Stimulated activated CD8-positive, alpha-beta memory T cell treated with anti-CD3 and anti-CD28 coated beads, Interleukin-4, amount 100 ng/mL, for 24 hours (primary cell): ENCODE data around the gene SYNE1.
"Not testable (repeated sequence)": the region's sequence is repeated elsewhere in the genome, so short reads cannot be mapped to it uniquely, and the experiment has no call there.

Experiments
- DNase-seq: peaks from one replicate; pipeline ENCODE4 v3.0.0-alpha.2; 2020; ENCODE audit warnings: low read depth

The SYNE1 gene

DNA sequence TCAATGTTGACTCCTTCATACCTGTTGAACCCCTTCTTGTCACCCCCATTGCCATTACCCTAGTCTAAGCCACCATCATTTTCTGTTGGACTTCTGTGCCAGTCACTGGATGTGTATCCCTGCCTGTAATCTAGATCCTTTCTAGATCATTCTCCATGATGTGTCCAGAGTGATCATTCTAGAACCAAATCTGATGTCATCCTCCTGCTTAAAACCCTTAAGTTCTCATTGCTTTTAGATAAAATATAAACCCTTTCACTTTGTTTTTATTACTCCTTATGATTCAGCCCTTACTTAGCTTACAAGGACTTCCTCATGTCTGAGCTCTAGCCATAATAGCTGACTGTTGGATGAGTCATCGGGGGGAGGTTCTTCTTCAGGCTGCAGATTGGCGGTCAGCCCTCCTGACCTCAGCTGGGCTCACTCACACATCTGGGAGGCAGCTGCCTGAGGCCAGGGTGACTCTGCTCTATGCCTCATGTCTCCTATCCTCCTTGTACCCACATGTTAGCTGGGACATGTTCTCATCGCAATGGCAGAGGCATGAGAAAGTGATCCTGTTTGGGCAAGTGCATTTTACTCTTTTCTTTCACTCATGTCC, 542.1 kb downstream of the SYNE1 start:
- DNase-seq = no peak

DNA sequence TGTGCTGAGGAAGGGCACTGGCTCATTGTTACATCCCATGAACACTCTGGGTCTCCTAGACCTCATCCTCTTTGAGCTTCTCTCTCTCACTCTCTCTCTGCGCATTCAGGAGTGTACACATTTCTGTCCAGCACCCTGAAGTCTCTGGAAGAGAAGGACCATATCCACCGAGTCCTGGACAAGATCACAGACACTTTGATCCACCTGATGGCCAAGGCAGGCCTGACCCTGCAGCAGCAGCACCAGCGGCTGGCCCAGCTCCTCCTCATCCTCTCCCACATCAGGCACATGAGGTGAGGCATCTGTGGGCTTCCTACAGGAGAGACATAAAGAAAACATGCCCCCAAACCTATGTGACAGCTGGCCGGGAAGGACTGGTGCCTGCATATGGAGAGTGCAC, 542.9 kb downstream of the SYNE1 start:
- no peak for DNase-seq

DNA sequence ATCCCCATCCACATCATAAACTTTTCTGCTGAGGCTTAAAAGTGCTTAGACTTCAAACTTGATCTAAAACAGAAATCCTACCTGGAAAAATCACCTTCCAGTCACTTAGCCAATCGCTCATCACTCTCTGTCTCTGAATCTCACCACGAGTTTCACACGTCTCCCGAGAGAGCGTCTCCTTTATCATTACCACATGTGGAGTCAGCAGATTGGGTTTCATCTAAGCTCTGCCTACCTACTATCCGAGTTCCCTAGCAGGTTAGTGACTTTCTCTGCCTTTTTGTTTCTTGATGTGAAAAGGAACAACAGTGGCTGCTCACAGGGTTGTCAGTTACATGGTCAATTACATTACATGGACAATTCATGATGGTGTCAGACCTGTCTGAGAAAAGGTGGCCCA, 543.5 kb downstream of the SYNE1 start:
- DNase-seq = no peak

DNA sequence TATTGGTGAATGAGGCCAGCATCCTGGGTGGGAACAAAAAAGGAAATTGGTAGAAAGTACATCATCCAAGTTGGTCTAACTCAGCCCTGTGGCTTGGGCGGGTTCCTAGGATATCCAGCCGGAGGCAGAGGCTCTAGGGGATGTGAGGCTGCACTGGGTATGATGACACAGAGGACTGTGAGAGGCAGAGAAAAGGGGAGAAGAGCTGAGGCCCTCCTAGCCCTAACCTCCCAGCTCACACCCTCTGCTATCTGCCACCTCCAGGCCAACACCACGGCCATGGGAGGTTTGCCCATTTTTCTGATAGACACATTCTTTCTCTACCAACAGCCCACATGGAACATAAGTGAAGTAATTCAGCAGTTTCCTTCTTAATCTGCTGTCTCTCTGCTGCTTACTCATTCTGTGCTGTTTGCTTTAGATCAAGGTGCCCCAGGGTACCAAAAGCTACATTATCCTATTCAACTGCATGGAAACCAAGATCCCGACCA, 545.3 kb downstream of the SYNE1 start:
- no peak for DNase-seq

DNA sequence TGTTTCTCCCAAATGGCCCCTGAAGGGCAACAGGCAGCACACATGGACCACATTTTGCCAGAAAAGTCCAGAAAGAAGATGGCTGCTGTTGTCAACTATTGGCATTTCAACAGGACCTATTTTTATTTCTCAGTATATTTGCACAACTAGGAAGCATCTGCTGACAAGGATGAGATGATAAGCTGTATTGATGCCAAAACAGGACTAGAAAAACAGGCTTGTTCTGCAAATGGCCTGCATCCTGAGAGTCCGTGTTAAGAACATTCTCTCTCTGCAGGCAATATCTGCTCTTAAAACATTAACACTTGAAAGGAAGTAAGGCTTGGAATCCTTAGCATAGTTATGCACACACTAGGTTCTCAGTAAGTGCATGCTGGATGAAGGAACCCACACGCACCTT, 546.0 kb downstream of the SYNE1 start:
- no peak for DNase-seq

DNA sequence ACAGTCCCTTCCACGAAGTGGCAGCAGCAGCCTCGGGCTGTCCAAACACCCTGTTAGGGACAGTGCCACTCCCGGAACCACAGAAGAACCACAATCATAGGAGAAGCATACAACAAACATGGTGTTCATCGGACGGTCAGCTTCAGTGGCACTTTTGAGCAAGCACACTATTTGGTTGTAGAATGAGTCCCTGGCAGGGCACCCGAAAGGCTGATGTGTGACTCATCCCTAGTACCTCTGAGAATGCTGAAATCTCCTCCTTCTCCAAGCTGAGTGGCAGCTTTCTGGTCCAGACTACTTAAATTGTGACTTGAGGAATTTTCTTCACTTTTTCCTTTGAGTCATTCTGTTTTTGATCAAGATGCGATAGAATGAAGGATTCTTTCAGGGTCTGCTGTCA, 547.2 kb downstream of the SYNE1 start:
- no peak for DNase-seq

DNA sequence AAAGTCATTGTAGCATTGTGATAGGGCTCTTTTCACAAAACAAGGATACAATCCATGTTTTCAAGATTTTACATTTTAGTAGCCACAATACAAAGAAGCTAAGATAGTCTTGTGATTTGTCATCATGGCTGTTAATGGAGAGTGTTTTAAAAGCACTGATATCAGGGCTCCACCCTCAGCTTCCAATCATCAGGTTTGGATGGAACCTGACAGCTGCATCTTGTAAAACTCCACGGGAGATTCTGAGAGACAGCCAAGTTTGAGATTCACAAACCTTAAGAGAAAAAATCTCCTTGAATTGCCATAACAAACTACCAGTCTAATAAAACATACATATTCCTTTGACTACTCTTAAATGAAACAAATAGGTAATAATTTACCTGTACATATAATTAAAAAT, 549.5 kb downstream of the SYNE1 start:
- DNase-seq = no peak

DNA sequence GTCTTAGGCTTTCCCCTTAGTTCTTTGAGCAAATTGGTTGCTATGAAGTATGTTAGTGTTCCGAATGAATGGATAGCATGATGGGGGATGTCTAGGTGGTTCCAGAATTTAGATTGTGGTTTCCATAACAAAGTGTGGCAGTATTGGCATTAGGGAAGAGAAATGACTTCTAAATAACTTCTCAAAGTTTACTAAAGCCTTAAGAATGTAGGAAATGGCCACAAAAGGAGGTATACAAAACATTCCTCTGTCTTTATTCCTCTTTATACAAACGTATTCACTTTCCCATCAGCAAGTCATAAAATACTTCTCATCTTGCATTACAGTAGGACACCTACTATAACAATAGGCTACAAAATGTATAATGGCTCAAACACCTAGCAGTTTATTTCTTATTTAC, 550.1 kb downstream of the SYNE1 start:
- no peak for DNase-seq

DNA sequence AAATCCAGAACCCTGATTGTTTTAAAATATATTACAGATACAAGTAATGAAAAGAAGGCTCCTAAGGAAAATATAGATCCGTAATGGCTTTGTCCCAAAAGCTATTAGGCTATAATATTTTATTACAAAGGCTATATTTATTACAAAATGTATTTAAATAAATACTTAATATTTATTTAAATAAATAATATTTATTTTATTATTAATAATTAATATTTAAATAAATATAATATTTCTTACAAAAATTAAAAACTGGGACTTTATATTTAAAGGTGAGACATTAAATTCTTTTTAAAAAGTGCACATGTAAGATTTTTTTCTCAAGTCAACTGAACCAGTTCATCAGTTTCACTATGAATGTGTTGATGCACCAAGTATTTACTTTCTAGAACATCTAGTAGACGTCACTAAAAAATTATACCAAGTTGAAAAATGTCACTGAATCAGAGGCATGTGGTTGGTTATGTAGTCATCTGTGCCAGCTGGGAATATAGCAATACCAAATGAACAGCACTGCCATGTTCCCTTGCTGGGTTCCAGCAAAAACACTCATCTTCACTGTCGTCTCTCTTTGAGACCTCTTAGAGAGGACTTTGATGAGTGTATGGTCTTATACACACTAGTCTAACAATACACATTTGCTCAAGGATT, 550.8 kb downstream of the SYNE1 start:
- DNase-seq = no peak

DNA sequence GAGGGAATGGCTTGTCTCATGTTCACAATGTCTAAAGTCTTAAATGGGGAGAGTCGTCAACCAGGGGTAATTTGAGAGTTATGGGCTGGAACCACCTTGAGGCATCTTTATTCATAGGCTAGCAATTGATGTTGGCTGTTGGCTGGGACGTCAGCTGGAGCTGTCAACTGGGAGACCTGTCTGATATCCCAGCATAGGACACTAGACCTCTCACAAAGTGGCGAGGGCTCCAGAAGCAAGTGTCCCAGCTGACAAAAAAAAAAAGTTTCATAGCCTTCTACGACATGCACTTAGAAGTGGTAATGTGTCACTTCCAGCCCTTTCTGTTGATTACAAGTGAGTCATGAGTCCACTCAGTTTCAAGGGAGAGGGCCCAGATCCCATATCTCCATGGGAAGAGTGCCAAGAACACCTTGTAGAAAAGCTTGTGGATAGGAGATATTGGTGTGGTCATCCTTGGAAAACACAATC, 551.7 kb downstream of the SYNE1 start:
- DNase-seq = no peak

DNA sequence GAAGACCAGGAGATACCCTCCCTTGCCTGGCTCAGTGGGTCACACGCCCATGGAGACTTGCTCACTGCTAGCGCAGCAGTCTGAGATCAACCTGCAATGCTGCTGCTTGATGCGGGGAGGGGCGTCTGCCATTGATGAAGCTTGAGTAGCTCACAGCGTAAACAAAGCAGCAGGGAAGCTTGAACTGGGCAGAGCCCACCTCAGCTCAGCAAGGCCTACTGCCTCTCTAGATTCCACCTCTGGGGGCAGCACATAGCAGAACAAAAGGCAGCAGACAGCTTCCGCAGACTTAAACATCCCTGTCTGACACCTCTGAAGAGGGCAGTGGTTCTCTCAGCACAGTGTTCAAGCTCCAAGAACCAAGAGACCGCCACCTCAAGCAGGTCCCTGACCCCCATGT, 558.4 kb downstream of the SYNE1 start:
- no peak for DNase-seq

DNA sequence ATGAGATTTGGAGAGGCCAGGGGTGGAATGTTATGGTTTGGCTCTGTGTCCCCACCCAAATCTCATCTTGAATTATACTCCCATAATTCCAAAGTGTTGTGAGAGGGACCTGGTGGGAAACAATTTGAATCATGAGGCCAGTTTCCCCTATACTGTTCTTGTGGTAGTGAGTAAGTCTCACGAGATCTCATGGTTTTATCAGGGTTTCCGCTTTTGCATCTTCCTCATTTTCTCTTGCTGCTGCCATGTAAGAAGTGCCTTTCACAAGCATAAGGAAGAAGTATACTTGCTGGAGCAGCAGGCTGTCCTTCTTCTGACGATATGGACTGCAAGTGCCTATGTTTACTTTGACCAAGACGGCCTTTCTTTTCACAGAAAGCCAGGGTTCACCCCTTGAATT, 559.2 kb downstream of the SYNE1 start:
- DNase-seq = no peak

DNA sequence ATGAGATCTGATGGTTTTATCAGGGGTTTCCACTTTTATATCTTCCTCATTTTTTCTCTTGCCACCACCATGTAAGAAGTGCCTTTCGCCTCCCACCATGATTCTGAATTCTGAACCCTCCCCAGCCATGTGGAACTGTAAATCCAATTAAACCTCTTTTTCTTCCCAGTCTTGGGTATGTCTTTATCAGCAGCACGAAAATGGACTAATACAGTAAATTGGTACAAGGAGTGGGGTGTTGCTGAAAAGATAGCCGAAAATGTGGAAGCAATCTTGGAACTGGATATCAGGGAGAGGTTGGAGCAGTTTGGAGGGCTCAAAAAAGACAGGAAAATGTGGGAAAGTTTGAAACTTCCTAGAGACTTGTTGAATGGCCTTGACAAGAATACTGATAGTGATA, 560.9 kb downstream of the SYNE1 start:
- not testable (repeated sequence) for DNase-seq

DNA sequence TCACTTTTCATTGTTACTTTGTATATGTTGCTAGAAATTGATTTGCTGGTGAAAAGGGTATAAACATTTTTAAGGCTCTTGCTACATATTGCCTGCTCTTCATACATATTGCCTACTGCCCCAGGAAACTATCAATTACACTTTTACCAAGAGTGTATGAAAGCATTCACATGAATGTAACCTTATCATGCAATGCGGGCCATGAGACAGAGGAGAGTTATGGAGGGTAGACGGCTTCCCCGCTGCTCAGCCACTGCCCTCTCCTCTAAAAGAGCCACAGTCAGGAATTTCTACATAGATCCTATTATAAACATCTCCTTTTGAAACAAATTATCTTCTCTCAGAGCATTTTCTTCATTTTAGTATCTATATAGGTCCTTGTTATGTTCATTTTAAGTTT, 565.3 kb downstream of the SYNE1 start:
- no peak for DNase-seq
